GM15510 (cell line): ENCODE data around the gene TUBB4A.

Experiments used
- POLR2A ChIP-seq: IDR thresholded peaks from 3 replicates; pipeline ENCODE4 v1.6.1; 2011; ENCODE audit warnings: borderline replicate concordance; ENCODE audit not compliant: insufficient read length; ENCODE audit errors: extremely low read depth

TUBB4A gene

DNA sequence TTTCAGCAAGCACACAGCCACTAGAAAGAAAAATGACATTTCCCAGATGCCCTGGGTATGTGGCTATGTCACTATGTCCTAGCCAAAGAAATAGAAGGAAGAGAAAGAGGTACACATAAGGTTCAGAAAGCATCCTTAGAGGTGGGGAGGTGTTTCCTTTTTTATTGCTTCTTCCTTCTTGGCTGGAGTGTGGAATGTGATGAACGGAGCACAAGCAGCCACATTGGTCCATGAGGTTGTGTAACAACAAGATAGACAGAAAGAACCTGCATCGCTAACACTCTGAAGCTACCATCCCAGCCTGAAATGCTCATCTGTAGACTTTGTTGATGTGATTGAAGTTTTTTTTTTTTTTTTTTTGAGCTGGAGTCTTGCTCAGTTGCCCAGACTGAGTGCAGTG, 49.2 kb downstream of the TUBB4A start:
- TF ChIP-seq POLR2A, result no peak

- TF ChIP-seq POLR2A, result no peak
Observed at GRCh38 chr19:6452223-6452614, 49.9 kb downstream of the TUBB4A start.

DNA sequence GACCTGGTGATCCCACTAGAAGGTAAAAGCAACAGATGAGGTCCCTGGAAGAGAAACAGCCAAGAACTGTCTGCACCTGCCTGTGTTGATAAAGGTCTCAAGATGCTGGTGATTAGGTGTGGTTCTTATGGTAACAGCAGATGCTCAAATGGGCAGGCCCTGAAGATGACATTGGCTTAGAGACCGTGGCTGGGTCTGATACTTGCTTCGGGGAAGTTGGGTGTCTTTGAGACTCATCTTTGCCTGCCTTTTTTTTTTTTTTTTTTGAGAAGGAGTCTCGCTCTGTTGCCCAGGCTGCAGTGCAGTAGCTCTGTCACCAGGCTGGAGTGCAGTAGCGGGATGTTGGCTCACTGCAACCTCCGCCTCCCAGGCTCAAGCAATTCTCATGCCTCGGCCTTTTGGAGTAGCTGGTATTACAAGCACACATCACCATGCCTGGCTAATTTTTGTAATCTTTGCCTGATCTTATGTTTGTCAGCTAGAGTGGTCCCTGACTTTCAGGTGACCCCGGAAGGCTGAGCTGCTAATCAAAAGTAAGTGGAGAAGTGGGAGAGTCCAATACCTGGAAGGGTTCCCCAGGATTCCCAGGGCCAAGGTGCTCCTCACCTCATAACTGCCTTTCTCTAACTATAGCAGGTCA, 50.4 kb downstream of the TUBB4A start:
- TF ChIP-seq POLR2A, result no peak

- no peak for TF ChIP-seq POLR2A
Observed at GRCh38 chr19:6450166-6450565, 51.9 kb downstream of the TUBB4A start.

DNA sequence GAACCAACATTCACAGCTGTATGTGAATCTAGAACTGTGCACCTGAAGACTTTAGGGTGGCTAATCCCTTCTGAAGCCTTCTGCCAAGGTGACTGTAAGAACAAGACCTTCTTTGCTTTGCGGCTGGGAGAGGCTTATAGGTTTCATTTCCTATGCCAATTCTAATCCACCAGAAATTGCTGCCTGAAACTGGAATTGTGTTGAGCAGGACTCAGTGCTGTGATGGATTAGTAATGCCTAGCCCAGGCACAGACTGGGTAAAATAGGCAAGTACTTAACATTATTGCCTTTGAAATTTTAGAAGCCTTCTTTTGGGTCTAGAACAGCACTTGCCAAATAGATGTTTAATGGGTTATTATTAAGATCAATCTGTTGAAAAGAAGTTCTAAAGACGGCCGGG, 54.1 kb downstream of the TUBB4A start:
- no peak for TF ChIP-seq POLR2A

DNA sequence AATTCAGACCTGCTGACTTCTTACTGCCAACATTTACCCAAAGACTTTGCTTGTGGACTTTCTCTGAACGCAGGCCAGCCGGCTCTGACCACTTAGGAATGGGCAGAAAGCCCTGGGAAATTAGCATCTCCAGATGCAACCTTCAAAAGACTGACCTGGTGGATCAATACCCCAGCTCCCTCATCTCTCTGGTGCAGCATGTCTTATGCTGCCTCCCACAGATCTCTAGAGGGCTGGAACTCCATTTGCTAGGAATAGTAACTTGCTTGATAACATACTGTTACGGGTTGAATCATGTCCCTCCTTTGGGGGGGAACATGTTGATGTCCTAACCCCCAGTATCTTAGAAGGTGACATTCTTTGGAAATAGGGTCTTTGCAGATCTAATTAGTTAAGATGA, 55.7 kb downstream of the TUBB4A start:
- no peak for TF ChIP-seq POLR2A
